GM23338 (cell line): Measurements from ENCODE around the gene ERMARD. TPM values are rescaled to one million over a fixed set of nuclear protein-coding genes. Genes with fewer than 3 reads are reported as not detected.

ENCODE experiments used
- ATAC-seq: fragments of 200-7000 bp; cut with Tn5 transposase; 3 replicates; pipeline ENCODE4 v1.9.1; 2020
- DNase-seq: peaks from one replicate; pipeline ENCODE4 v3.0.0-alpha.2; 2015; ENCODE audit warnings: low spot score
- H2AFZ ChIP-seq: fragments of 200-600 bp; sonication (generic); 2 replicates; pipeline ENCODE4 v1.8.0; 2016; ENCODE audit warnings: antibody characterized with exemption, mild to moderate bottlenecking, moderate library complexity
- H3F3A ChIP-seq: fragments of 200-600 bp; sonication (generic); replicated peaks from 2 replicates; pipeline ENCODE4 v1.8.0; 2017; ENCODE audit warnings: antibody characterized with exemption, mixed run types, low read depth
- H3K27ac ChIP-seq: fragments of 200-600 bp; sonication (generic); 2 replicates; pipeline ENCODE4 v1.6.1; 2016; ENCODE audit warnings: low read depth
- H3K27me3 ChIP-seq: fragments of 200-600 bp; sonication (generic); 2 replicates; pipeline ENCODE4 v1.8.0; 2016; ENCODE audit warnings: mild to moderate bottlenecking, mixed run types, moderate library complexity; ENCODE audit not compliant: insufficient read depth
- H3K36me3 ChIP-seq: fragments of 200-600 bp; sonication (generic); 2 replicates; pipeline ENCODE4 v1.8.0; 2016; ENCODE audit warnings: mild to moderate bottlenecking; ENCODE audit not compliant: insufficient read depth
- H3K4me1 ChIP-seq: fragments of 200-600 bp; sonication (generic); 2 replicates; pipeline ENCODE4 v1.8.0; 2016; ENCODE audit warnings: mild to moderate bottlenecking, moderate library complexity; ENCODE audit not compliant: insufficient read depth
- H3K4me2 ChIP-seq: fragments of 200-600 bp; sonication (generic); 2 replicates; pipeline ENCODE4 v1.7.1; 2017; ENCODE audit warnings: mixed run types
- H3K4me3 ChIP-seq: fragments of 200-600 bp; sonication (generic); 2 replicates; pipeline ENCODE4 v1.6.1; 2016; ENCODE audit warnings: mixed run types
- H3K79me2 ChIP-seq: fragments of 200-600 bp; sonication (generic); replicated peaks from 2 replicates; pipeline ENCODE4 v1.8.0; 2017; ENCODE audit warnings: mild to moderate bottlenecking; ENCODE audit not compliant: insufficient read depth
- H3K9me2 ChIP-seq: fragments of 200-600 bp; sonication (generic); 2 replicates; pipeline ENCODE4 v1.8.0; 2017; ENCODE audit not compliant: insufficient read depth
- H4K20me1 ChIP-seq: fragments of 200-600 bp; sonication (generic); replicated peaks from 2 replicates; pipeline ENCODE4 v1.8.0; 2017; ENCODE audit warnings: mild to moderate bottlenecking; ENCODE audit not compliant: insufficient read depth
- H3K27ac Mint-ChIP-seq: 2 replicates; pipeline ENCODE4 v1.8.0; 2020; ENCODE audit warnings: inconsistent platforms, mild to moderate bottlenecking, moderate library complexity, mixed read lengths
- H3K27me3 Mint-ChIP-seq: 3 replicates; pipeline ENCODE4 v1.8.0; 2022; ENCODE audit warnings: low read depth, mild to moderate bottlenecking, moderate library complexity, mixed read lengths, inconsistent platforms; ENCODE audit not compliant: insufficient read depth, poor library complexity
- H3K36me3 Mint-ChIP-seq: 3 replicates; pipeline ENCODE4 v1.8.0; 2021; ENCODE audit warnings: low read depth, mild to moderate bottlenecking, inconsistent platforms, moderate library complexity, mixed read lengths
- H3K4me1 Mint-ChIP-seq: 3 replicates; pipeline ENCODE4 v1.8.0; 2020; ENCODE audit warnings: mild to moderate bottlenecking, inconsistent platforms, mixed read lengths
- H3K4me3 Mint-ChIP-seq: 3 replicates; pipeline ENCODE4 v1.8.0; 2021; ENCODE audit warnings: moderate library complexity, mild to moderate bottlenecking, inconsistent platforms, mixed read lengths
- H3K9me3 Mint-ChIP-seq: 3 replicates; pipeline ENCODE4 v1.8.0; 2020; ENCODE audit warnings: moderate library complexity, mild to moderate bottlenecking, inconsistent platforms, mixed read lengths
- CREB1 ChIP-seq: fragments of 250-450 bp; sonication (Bioruptor Pico); IDR thresholded peaks from 2 replicates; pipeline ENCODE4 v1.5.0; 2020; ENCODE audit warnings: low read depth, mild to moderate bottlenecking, moderate library complexity
- ETS1 ChIP-seq: IDR thresholded peaks from 2 replicates; pipeline ENCODE4 v1.6.1; 2016; ENCODE audit warnings: antibody characterized with exemption
- EZH2 ChIP-seq: fragments of 200-600 bp; sonication (generic); IDR thresholded peaks from one replicate; pipeline ENCODE4 v1.8.0; 2017; ENCODE audit warnings: antibody characterized with exemption, mild to moderate bottlenecking, low read depth; ENCODE audit not compliant: unreplicated experiment
- EZH2phosphoT487 ChIP-seq: fragments of 200-600 bp; sonication (generic); IDR thresholded peaks from one replicate; pipeline ENCODE4 v1.8.1; 2018; ENCODE audit warnings: antibody characterized with exemption; ENCODE audit not compliant: unreplicated experiment
- JUNB ChIP-seq: IDR thresholded peaks from one replicate; pipeline ENCODE4 v1.6.1; 2016; ENCODE audit warnings: antibody characterized with exemption; ENCODE audit not compliant: unreplicated experiment
- NANOG ChIP-seq: IDR thresholded peaks from 2 replicates; pipeline ENCODE4 v1.6.1; 2016; ENCODE audit warnings: antibody characterized with exemption, borderline replicate concordance
- POLR2AphosphoS5 ChIP-seq: IDR thresholded peaks from 2 replicates; pipeline ENCODE4 v1.6.1; 2016; ENCODE audit warnings: antibody characterized with exemption, low read depth
- REST ChIP-seq: IDR thresholded peaks from one replicate; pipeline ENCODE4 v1.6.1; 2018; ENCODE audit warnings: antibody characterized with exemption; ENCODE audit not compliant: unreplicated experiment
- ZNF114 ChIP-seq: fragments of 250-450 bp; sonication (Bioruptor Pico); IDR thresholded peaks from 2 replicates; pipeline ENCODE4 v1.5.0; 2020; ENCODE audit warnings: mild to moderate bottlenecking, moderate library complexity
- ZNF331 ChIP-seq: fragments of 250-450 bp; sonication (Bioruptor Pico); IDR thresholded peaks from 2 replicates; pipeline ENCODE4 v1.5.0; 2020; ENCODE audit warnings: low read depth, mild to moderate bottlenecking, moderate library complexity
- polyA plus RNA-seq: library from polyadenylated mRNA; unstranded; fragments of >200 nt; fragmentation: Nextera tagmentation; extraction: Ambion mirVana; gene quantifications from 2 replicates; pipeline ENCODE4 v1.2.1, GENCODE V29; 2016
- total RNA-seq: library from RNA; depleted of rRNA; stranded (reverse); fragments of >200 nt; shearing (Covaris generic); gene quantifications from 2 replicates; pipeline ENCODE4 v1.2.3, GENCODE V29; 2014
- TF ChIP-seq, protein P1 (sequence below), 2 experiments: fragments of 200-600 bp in 1 of 2; sonication (generic) in 1 of 2; conservative IDR thresholded peaks; 2 replicates each; pipeline versions ENCODE4 v1.5.1 to v1.6.1; 2016 to 2017; ENCODE audit warnings: antibody characterized with exemption in 2 of 2, low read depth in 2 of 2, mild to moderate bottlenecking in 2 of 2, moderate library complexity in 1 of 2
- TF ChIP-seq, protein P2 (sequence below): fragments of 250-450 bp; sonication (Bioruptor Pico); IDR thresholded peaks from 2 replicates; pipeline ENCODE4 v1.5.0; 2020; ENCODE audit warnings: mild to moderate bottlenecking, moderate library complexity

ERMARD gene
- total and polyA plus RNA-seq, 2 experiments from 2014 or later: 7.6 to 8.6 TPM

GRCh38 chr6:169806701-169807100 is 55.3 kb downstream of the ERMARD start (continued):
- TF ChIP-seq ETS1: no peak

DNA sequence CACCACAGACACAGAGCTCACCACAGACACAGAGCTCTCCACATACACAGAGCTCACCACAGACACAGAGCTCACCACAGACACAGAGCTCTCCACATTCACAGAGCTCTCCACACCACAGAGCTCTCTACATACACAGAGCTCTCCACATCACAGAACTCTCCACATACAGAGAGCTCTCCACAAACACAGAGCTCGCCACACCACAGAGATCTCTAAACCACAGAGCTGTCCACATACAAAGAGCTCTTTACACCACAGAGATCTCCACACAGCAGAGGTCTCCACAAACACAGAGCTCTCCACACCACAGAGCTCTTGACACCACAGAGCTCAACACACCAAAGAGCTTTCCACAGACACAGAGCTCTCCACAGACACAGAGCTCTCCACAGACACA is 55.8 kb downstream of the ERMARD start:
- H3K4me3 Mint-ChIP-seq: no peak overlapping the region
- Histone ChIP-seq H2AFZ (no peak overlapping the region), H3K27me3 (no peaks in the 10 kb centered on the region), H3K4me3 (no peak overlapping the region), H3K4me2 (no peak overlapping the region), H3K27ac (no peak overlapping the region), H3F3A (no peaks in the 10 kb centered on the region), H3K4me1 (peaks cover 7% of the 10 kb centered on the region; the same call in 1 of the 2 replicates), H4K20me1 (no peaks in the 10 kb centered on the region), H3K79me2 (no peaks in the 10 kb centered on the region), H3K36me3 (no peaks in the 10 kb centered on the region), H3K9me2 (no peaks in the 10 kb centered on the region)
- H3K27ac Mint-ChIP-seq: no peak overlapping the region
- ATAC-seq (no peak), DNase-seq (no peak)
- no peaks in the 10 kb centered on the region; the same call in 1 of the 3 replicates for H3K9me3 Mint-ChIP-seq
- peaks cover 26% of the 10 kb centered on the region for H3K27me3 Mint-ChIP-seq
- no peaks in the 10 kb centered on the region; the same call in 2 of the 3 replicates for H3K36me3 Mint-ChIP-seq
- peaks cover 9% of the 10 kb centered on the region for H3K4me1 Mint-ChIP-seq
- TF ChIP-seq ETS1 (no peak), ZNF114 (no peak), JUNB (no peak), EZH2phosphoT487 (no peak), POLR2AphosphoS5 (no peak), EZH2 (no peak), CREB1 (no peak), REST (no peak), NANOG (no peak), ZNF331 (no peak)
- TF ChIP-seq, protein P1, sequence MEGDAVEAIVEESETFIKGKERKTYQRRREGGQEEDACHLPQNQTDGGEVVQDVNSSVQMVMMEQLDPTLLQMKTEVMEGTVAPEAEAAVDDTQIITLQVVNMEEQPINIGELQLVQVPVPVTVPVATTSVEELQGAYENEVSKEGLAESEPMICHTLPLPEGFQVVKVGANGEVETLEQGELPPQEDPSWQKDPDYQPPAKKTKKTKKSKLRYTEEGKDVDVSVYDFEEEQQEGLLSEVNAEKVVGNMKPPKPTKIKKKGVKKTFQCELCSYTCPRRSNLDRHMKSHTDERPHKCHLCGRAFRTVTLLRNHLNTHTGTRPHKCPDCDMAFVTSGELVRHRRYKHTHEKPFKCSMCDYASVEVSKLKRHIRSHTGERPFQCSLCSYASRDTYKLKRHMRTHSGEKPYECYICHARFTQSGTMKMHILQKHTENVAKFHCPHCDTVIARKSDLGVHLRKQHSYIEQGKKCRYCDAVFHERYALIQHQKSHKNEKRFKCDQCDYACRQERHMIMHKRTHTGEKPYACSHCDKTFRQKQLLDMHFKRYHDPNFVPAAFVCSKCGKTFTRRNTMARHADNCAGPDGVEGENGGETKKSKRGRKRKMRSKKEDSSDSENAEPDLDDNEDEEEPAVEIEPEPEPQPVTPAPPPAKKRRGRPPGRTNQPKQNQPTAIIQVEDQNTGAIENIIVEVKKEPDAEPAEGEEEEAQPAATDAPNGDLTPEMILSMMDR (conservative IDR thresholded peaks at IDR 0.05; ENCODE audit: low read depth in 2 of 2): no peak
- TF ChIP-seq, protein P2, sequence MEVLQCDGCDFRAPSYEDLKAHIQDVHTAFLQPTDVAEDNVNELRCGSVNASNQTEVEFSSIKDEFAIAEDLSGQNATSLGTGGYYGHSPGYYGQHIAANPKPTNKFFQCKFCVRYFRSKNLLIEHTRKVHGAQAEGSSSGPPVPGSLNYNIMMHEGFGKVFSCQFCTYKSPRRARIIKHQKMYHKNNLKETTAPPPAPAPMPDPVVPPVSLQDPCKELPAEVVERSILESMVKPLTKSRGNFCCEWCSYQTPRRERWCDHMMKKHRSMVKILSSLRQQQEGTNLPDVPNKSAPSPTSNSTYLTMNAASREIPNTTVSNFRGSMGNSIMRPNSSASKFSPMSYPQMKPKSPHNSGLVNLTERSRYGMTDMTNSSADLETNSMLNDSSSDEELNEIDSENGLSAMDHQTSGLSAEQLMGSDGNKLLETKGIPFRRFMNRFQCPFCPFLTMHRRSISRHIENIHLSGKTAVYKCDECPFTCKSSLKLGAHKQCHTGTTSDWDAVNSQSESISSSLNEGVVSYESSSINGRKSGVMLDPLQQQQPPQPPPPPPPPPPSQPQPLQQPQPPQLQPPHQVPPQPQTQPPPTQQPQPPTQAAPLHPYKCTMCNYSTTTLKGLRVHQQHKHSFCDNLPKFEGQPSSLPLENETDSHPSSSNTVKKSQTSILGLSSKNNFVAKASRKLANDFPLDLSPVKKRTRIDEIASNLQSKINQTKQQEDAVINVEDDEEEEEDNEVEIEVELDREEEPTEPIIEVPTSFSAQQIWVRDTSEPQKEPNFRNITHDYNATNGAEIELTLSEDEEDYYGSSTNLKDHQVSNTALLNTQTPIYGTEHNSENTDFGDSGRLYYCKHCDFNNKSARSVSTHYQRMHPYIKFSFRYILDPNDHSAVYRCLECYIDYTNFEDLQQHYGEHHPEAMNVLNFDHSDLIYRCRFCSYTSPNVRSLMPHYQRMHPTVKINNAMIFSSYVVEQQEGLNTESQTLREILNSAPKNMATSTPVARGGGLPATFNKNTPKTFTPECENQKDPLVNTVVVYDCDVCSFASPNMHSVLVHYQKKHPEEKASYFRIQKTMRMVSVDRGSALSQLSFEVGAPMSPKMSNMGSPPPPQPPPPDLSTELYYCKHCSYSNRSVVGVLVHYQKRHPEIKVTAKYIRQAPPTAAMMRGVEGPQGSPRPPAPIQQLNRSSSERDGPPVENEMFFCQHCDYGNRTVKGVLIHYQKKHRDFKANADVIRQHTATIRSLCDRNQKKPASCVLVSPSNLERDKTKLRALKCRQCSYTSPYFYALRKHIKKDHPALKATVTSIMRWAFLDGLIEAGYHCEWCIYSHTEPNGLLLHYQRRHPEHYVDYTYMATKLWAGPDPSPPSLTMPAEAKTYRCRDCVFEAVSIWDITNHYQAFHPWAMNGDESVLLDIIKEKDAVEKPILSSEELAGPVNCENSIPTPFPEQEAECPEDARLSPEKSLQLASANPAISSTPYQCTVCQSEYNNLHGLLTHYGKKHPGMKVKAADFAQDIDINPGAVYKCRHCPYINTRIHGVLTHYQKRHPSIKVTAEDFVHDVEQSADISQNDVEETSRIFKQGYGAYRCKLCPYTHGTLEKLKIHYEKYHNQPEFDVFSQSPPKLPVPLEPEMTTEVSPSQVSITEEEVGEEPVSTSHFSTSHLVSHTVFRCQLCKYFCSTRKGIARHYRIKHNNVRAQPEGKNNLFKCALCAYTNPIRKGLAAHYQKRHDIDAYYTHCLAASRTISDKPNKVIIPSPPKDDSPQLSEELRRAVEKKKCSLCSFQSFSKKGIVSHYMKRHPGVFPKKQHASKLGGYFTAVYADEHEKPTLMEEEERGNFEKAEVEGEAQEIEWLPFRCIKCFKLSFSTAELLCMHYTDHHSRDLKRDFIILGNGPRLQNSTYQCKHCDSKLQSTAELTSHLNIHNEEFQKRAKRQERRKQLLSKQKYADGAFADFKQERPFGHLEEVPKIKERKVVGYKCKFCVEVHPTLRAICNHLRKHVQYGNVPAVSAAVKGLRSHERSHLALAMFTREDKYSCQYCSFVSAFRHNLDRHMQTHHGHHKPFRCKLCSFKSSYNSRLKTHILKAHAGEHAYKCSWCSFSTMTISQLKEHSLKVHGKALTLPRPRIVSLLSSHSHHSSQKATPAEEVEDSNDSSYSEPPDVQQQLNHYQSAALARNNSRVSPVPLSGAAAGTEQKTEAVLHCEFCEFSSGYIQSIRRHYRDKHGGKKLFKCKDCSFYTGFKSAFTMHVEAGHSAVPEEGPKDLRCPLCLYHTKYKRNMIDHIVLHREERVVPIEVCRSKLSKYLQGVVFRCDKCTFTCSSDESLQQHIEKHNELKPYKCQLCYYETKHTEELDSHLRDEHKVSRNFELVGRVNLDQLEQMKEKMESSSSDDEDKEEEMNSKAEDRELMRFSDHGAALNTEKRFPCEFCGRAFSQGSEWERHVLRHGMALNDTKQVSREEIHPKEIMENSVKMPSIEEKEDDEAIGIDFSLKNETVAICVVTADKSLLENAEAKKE: no peak
